Caco-2 (cell line): Measurements from ENCODE around the gene KCNIP2. TPM values are rescaled to one million over a fixed set of nuclear protein-coding genes. Genes with fewer than 3 reads are reported as not detected.
A peak's percentile ranks its signal among the peaks of the same experiment; 100 is the strongest.

ENCODE experiments used
- BruUV-seq: library from RNA; stranded (reverse); fragments of 400-500 nt; replicated peaks from 2 replicates; lab custom pipeline; 2021; lab: Mats Ljungman, UMichigan
- CTCF ChIA-PET: fragments of 300-600 bp; sonication (Branson Sonifier 250); formaldehyde crosslinking; loops from one replicate; lab custom pipeline; 2022; ENCODE audit warnings: antibody characterized with exemption; lab: Charles Lee
- POLR2A ChIA-PET: fragments of 300-600 bp; sonication (Branson Sonifier 250); formaldehyde crosslinking; loops from one replicate; lab custom pipeline; 2022; ENCODE audit warnings: antibody characterized with exemption; lab: Charles Lee
- DNase-seq, 2 experiments: peaks; one replicate each; pipeline versions ENCODE4 v3.0.0 to v3.0.0-alpha.2; 2020 to 2022
- H3K27me3 ChIP-seq: replicated peaks from 2 replicates; pipeline ENCODE4 v1.6.0; 2011; ENCODE audit warnings: low read length; ENCODE audit not compliant: control insufficient read depth, insufficient read depth
- H3K36me3 ChIP-seq: 2 replicates; pipeline ENCODE4 v1.5.1; 2011; ENCODE audit warnings: low read length; ENCODE audit not compliant: control insufficient read depth, insufficient read depth
- H3K4me1 ChIP-seq: fragments of 250-450 bp; sonication (Bioruptor Pico); 2 replicates; pipeline ENCODE4 v1.5.1; 2020; ENCODE audit warnings: mild to moderate bottlenecking
- H3K4me3 ChIP-seq: 2 replicates; pipeline ENCODE4 v1.5.1; 2011; ENCODE audit warnings: low read depth, mild to moderate bottlenecking, control low read depth, low read length
- H3K9me3 ChIP-seq: fragments of 250-450 bp; sonication (Bioruptor Pico); 2 replicates; pipeline ENCODE4 v1.5.1; 2020; ENCODE audit warnings: mild to moderate bottlenecking, moderate library complexity
- H3K27ac Mint-ChIP-seq: one replicate; pipeline ENCODE4 v1.8.0; 2022; ENCODE audit warnings: mixed read lengths; ENCODE audit not compliant: unreplicated experiment
- H3K27me3 Mint-ChIP-seq: one replicate; pipeline ENCODE4 v1.8.0; 2022; ENCODE audit warnings: mixed read lengths; ENCODE audit not compliant: insufficient read depth, unreplicated experiment
- H3K36me3 Mint-ChIP-seq: one replicate; pipeline ENCODE4 v1.8.0; 2022; ENCODE audit warnings: mild to moderate bottlenecking, mixed read lengths; ENCODE audit not compliant: insufficient read depth, unreplicated experiment
- H3K4me1 Mint-ChIP-seq: one replicate; pipeline ENCODE4 v1.8.0; 2022; ENCODE audit warnings: low read depth, mixed read lengths; ENCODE audit not compliant: unreplicated experiment
- H3K4me3 Mint-ChIP-seq: one replicate; pipeline ENCODE4 v1.8.0; 2022; ENCODE audit warnings: mild to moderate bottlenecking, moderate library complexity, mixed read lengths; ENCODE audit not compliant: unreplicated experiment
- H3K9me3 Mint-ChIP-seq: one replicate; pipeline ENCODE4 v1.8.0; 2022; ENCODE audit warnings: mixed read lengths; ENCODE audit not compliant: unreplicated experiment
- intact Hi-C: fragments of 100-400 bp; cut with micrococcal nuclease; formaldehyde crosslinking; loops from one replicate; pipeline ENCODE4 v1.10.0; 2022; ENCODE audit not compliant: unreplicated experiment
- total RNA-seq: library from RNA; stranded (reverse); gene quantifications from 2 replicates; pipeline ENCODE4 v1.2.3, GENCODE V29; 2022
- TF ChIP-seq, protein P1 (sequence below), 2 experiments: fragments of 200-600 bp in 1 of 2; IDR thresholded peaks; 1 replicate in 1 of 2; 2 replicates in 1 of 2; pipeline versions ENCODE4 v1.5.1 to v1.8.0; 2011 to 2022; ENCODE audit warnings: antibody characterized with exemption in 1 of 2, control low read depth in 1 of 2, inconsistent platforms in 1 of 2, low read depth in 1 of 2, low read length in 1 of 2, mild to moderate bottlenecking in 1 of 2, moderate library complexity in 1 of 2; ENCODE audit not compliant: insufficient read depth in 1 of 2, severe bottlenecking in 1 of 2, unreplicated experiment in 1 of 2

Gene KCNIP2
- total RNA-seq, 1 experiment from 2014 or later: 6.1 TPM

DNA sequence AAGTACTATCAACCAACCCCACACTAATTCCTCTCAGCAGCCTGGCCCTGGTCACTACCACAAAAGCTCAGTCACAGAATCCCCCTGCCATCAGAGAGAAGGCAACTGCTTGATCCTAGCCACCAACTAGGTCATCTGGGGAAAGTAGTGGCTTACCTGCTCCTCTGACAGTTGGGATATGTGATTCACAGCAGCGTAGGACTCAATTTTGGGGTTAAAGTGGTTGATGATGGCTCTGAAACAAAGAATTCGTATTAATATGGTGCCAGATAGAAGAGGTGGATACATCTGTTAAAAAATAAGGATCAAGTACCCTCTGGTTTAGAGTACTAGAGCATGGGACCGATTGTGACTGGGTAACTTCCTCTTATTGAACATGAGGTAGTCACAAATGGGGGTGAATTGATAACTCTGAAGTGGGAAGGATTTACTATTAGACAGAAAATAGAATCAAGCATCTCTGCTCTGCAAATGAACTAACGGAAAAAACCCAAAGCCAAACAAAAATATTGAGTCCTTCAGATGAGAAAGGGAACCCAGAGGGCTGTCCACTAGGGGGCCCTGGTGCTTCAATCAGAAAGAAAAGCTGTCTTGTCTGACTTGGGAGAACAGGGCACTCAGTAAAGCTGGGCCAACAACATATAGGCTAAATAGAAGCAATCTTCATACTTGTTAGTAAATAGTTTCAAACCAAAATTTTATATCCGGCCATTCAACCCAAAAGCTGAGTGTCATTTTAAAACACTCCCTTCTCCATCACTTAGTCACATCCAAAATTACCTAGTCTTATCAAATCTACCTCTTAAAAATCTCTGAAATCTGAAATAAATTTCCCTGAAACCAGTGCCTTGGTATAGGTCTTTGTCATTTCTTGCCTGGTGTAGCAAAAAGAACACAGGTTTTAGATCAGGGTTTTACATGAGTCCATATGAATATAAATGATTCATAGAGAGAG lies 45.9 kb upstream of the KCNIP2 start:
- Histone ChIP-seq H3K9me3 (no peaks in the 10 kb centered on the region), H3K27me3 (no peaks in the 10 kb centered on the region), H3K4me3 (no peak overlapping the region), H3K4me1 (no peaks in the 10 kb centered on the region), H3K36me3 (no peaks in the 10 kb centered on the region)
- H3K36me3 Mint-ChIP-seq: peaks cover 11% of the 10 kb centered on the region
- no TSS peak for BruUV-seq
- no peaks in the 10 kb centered on the region for H3K4me1 Mint-ChIP-seq
- H3K27me3 Mint-ChIP-seq: no peaks in the 10 kb centered on the region
- peak; percentile 77 to 81 for DNase-seq
- ChIA-PET POLR2A (interaction anchor here (0.6 kb wide), 1 partner anchor 71 kb away, joined by 3 read pairs; the partner anchor contains the start of gene OGA), CTCF (interaction anchor here (0.6 to 4.6 kb wide), 15 partner anchors 10 to 287 kb away, joined by 3 to 73 read pairs (median 3); partner anchors contain the start of genes NPM3 and OGA)
- H3K27ac Mint-ChIP-seq: no peak overlapping the region
- no peak overlapping the region for H3K4me3 Mint-ChIP-seq
- intact Hi-C loops: loop anchor here (1.0 to 5.0 kb wide), 3 partner anchors 52 to 184 kb away; no protein-coding TSS in a partner anchor
- no peaks in the 10 kb centered on the region for H3K9me3 Mint-ChIP-seq
- TF ChIP-seq, protein P1, sequence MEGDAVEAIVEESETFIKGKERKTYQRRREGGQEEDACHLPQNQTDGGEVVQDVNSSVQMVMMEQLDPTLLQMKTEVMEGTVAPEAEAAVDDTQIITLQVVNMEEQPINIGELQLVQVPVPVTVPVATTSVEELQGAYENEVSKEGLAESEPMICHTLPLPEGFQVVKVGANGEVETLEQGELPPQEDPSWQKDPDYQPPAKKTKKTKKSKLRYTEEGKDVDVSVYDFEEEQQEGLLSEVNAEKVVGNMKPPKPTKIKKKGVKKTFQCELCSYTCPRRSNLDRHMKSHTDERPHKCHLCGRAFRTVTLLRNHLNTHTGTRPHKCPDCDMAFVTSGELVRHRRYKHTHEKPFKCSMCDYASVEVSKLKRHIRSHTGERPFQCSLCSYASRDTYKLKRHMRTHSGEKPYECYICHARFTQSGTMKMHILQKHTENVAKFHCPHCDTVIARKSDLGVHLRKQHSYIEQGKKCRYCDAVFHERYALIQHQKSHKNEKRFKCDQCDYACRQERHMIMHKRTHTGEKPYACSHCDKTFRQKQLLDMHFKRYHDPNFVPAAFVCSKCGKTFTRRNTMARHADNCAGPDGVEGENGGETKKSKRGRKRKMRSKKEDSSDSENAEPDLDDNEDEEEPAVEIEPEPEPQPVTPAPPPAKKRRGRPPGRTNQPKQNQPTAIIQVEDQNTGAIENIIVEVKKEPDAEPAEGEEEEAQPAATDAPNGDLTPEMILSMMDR (IDR thresholded peaks at IDR 0.05; ENCODE audit: insufficient read depth in 1 of 2, low read depth in 1 of 2, low read length in 1 of 2, severe bottlenecking in 1 of 2, unreplicated experiment in 1 of 2): peak; percentile 84 to 93

DNA sequence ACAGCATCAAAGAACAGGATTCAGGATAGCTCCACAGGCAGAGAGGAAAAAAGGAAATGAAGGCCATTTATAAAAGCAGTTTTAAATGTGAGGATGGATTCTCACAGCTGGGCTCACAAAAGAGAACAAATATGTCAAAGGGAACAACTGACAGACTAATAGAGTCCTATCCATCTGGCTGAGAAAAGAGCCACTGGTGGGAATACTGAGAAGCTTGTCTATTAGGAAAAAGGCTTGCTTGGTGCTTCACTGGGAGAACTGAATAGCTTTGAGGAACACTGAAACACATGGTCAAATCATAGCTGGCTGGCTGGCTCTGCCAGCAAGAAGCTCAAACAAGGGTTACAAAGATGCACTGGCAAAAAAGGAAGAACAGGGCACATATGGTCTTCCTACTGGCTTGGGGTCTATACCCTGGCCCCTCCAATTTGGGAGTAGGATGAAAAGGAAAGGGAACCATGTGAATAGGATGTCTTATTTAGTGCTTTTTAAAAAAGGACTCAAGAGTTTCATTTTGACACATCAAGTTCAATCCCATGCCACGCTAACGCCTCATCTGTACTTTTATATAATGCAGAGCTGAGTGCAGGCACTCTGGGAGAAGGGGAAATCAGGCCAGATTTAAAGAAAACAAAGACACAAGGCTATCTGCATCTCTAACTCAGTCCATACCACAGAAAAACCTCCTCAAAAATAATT lies 44.8 kb upstream of the KCNIP2 start:
- Histone ChIP-seq H3K9me3 (no peaks in the 10 kb centered on the region), H3K4me1 (no peaks in the 10 kb centered on the region), H3K36me3 (no peaks in the 10 kb centered on the region), H3K27me3 (no peaks in the 10 kb centered on the region), H3K4me3 (no peak overlapping the region)
- Mint-ChIP-seq H3K4me1 (no peaks in the 10 kb centered on the region), H3K36me3 (peaks cover 11% of the 10 kb centered on the region), H3K9me3 (no peaks in the 10 kb centered on the region), H3K27ac (no peak overlapping the region), H3K27me3 (no peaks in the 10 kb centered on the region), H3K4me3 (no peak overlapping the region)
- CTCF ChIA-PET: interaction anchor here (0.6 to 4.6 kb wide), 4 partner anchors 92 to 422 kb away, joined by 3 to 73 read pairs (median 3); no protein-coding TSS in a partner anchor
- intact Hi-C loops: loop anchor here (5.0 kb wide), 1 partner anchor 51 kb away; no protein-coding TSS in a partner anchor
- POLR2A ChIA-PET: no interaction called here
- TF ChIP-seq, protein P1 (IDR thresholded peaks at IDR 0.05; ENCODE audit: insufficient read depth in 1 of 2, low read depth in 1 of 2, low read length in 1 of 2, severe bottlenecking in 1 of 2, unreplicated experiment in 1 of 2): no peak
- no TSS peak for BruUV-seq
- no peak for DNase-seq

DNA sequence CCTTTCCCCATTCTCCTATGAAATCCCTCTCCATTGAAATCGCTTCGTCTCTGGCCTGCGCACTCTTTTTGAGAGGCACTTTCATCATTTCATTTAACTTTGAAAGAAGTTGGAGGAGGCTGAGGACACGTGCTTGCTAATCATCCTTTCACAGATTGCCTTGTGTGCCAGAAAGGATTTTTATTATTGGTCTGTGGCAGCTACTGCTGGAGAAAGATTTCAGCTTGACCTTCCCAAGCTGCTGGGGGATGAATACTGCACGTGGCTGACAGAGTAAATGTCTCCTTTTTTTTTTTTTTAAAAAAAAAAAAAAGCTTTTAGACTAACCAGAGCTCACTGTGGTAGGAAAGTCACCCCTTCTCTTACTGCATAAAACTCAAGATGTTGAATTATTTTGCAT lies 44.2 kb upstream of the KCNIP2 start:
- no TSS peak for BruUV-seq
- Histone ChIP-seq H3K36me3 (no peaks in the 10 kb centered on the region), H3K4me3 (no peak overlapping the region), H3K9me3 (no peaks in the 10 kb centered on the region), H3K27me3 (no peaks in the 10 kb centered on the region), H3K4me1 (no peaks in the 10 kb centered on the region)
- intact Hi-C loops: loop anchor here (5.0 kb wide), 1 partner anchor 50 kb away; no protein-coding TSS in a partner anchor
- Mint-ChIP-seq H3K4me3 (no peak overlapping the region), H3K27ac (no peak overlapping the region), H3K9me3 (no peaks in the 10 kb centered on the region), H3K36me3 (peaks cover 11% of the 10 kb centered on the region), H3K4me1 (no peaks in the 10 kb centered on the region), H3K27me3 (no peaks in the 10 kb centered on the region)
- no peak for DNase-seq
- TF ChIP-seq, protein P1 (IDR thresholded peaks at IDR 0.05; ENCODE audit: insufficient read depth in 1 of 2, low read depth in 1 of 2, low read length in 1 of 2, severe bottlenecking in 1 of 2, unreplicated experiment in 1 of 2): no peak
- ChIA-PET CTCF (interaction anchor here (0.8 to 4.6 kb wide), 3 partner anchors 92 to 121 kb away, joined by 3 to 73 read pairs (median 3); no protein-coding TSS in a partner anchor), POLR2A (no interaction called here)
